Astrocyte (in vitro differentiated cells and primary cell): ENCODE measurements around the gene CDK14. TPM values are rescaled to one million over a fixed set of nuclear protein-coding genes. Genes with fewer than 3 reads are reported as not detected.

Experiments
- DNase-seq: peaks from one replicate; pipeline ENCODE4 v3.0.0-alpha.2; 2010; ENCODE audit warnings: low read depth
- FAIRE-seq: peaks from 2 replicates; lab custom pipeline; 2011; peaks lifted over from hg19 to GRCh38; lab: Jason Lieb, UNC
- H2AFZ ChIP-seq: 2 replicates; pipeline ENCODE4 v1.6.0; 2012; ENCODE audit warnings: low read depth, low read length, inconsistent platforms
- H3K27ac ChIP-seq: 2 replicates; pipeline ENCODE4 v1.5.1; 2011; ENCODE audit warnings: low read depth, low read length, inconsistent platforms
- H3K27me3 ChIP-seq: 2 replicates; pipeline ENCODE4 v1.6.0; 2011; ENCODE audit warnings: low read length, inconsistent platforms; ENCODE audit not compliant: insufficient read depth
- H3K36me3 ChIP-seq: 2 replicates; pipeline ENCODE4 v1.5.1; 2011; ENCODE audit warnings: low read length, inconsistent platforms; ENCODE audit not compliant: insufficient read depth
- H3K4me1 ChIP-seq: 2 replicates; pipeline ENCODE4 v1.5.1; 2011; ENCODE audit warnings: low read length, inconsistent platforms; ENCODE audit not compliant: insufficient read depth
- H3K4me2 ChIP-seq: 2 replicates; pipeline ENCODE4 v1.6.0; 2012; ENCODE audit warnings: low read length, inconsistent platforms
- H3K4me3 ChIP-seq: 2 replicates; pipeline ENCODE4 v1.5.1; 2011; ENCODE audit warnings: low read depth, mild to moderate bottlenecking, low read length, inconsistent platforms; ENCODE audit not compliant: insufficient read depth
- H3K79me2 ChIP-seq: 2 replicates; pipeline ENCODE4 v1.6.0; 2012; ENCODE audit warnings: mild to moderate bottlenecking, low read length, inconsistent platforms; ENCODE audit not compliant: insufficient read depth
- H3K9ac ChIP-seq: 2 replicates; pipeline ENCODE4 v1.6.0; 2012; ENCODE audit warnings: mild to moderate bottlenecking, low read length, inconsistent platforms
- H3K9me3 ChIP-seq: 2 replicates; pipeline ENCODE4 v1.5.1; 2012; ENCODE audit warnings: low read depth, mild to moderate bottlenecking, low read length, inconsistent platforms; ENCODE audit not compliant: insufficient read depth
- H4K20me1 ChIP-seq: 2 replicates; pipeline ENCODE4 v1.6.0; 2012; ENCODE audit warnings: low read length, inconsistent platforms; ENCODE audit not compliant: insufficient read depth
- H3K27ac Mint-ChIP-seq: one replicate; pipeline ENCODE4 v1.8.0; 2021; ENCODE audit warnings: mild to moderate bottlenecking, mixed read lengths; ENCODE audit not compliant: unreplicated experiment
- H3K27me3 Mint-ChIP-seq: one replicate; pipeline ENCODE4 v1.8.0; 2021; ENCODE audit warnings: low read depth, mixed read lengths; ENCODE audit not compliant: unreplicated experiment
- H3K36me3 Mint-ChIP-seq: one replicate; pipeline ENCODE4 v1.8.0; 2021; ENCODE audit warnings: low read depth, mixed read lengths; ENCODE audit not compliant: unreplicated experiment
- H3K4me1 Mint-ChIP-seq: one replicate; pipeline ENCODE4 v1.8.0; 2021; ENCODE audit warnings: low read depth, mixed read lengths; ENCODE audit not compliant: unreplicated experiment
- H3K4me3 Mint-ChIP-seq: one replicate; pipeline ENCODE4 v1.8.0; 2021; ENCODE audit warnings: mild to moderate bottlenecking, moderate library complexity, mixed read lengths; ENCODE audit not compliant: unreplicated experiment
- H3K9me3 Mint-ChIP-seq: one replicate; pipeline ENCODE4 v1.8.0; 2021; ENCODE audit warnings: mild to moderate bottlenecking, mixed read lengths; ENCODE audit not compliant: unreplicated experiment
- CTCF ChIP-seq: IDR thresholded peaks from 2 replicates; pipeline ENCODE4 v1.5.1; 2011; ENCODE audit warnings: low read depth, mild to moderate bottlenecking, inconsistent platforms, low read length, moderate library complexity; ENCODE audit not compliant: insufficient read depth
- EZH2 ChIP-seq: IDR thresholded peaks from 2 replicates; pipeline ENCODE4 v1.6.1; 2012; ENCODE audit warnings: mild to moderate bottlenecking, low read length, inconsistent platforms; ENCODE audit not compliant: insufficient read depth
- total RNA-seq: library from RNA; stranded (reverse); gene quantifications from 2 replicates; pipeline ENCODE4 v1.2.1, GENCODE V29; 2021

The CDK14 gene
- total RNA-seq, 1 donor from 2014 or later = 30.2 TPM

GRCh38 chr7:90931986-90932916 lies 336.1 kb downstream of the CDK14 start:
- no peak for FAIRE-seq
- H3K4me3 ChIP-seq = no peak overlapping the region
- Mint-ChIP-seq H3K4me3 (no peak overlapping the region), H3K36me3 (peaks cover 3% of the 10 kb centered on the region), H3K27ac (no peak overlapping the region), H3K9me3 (no peaks in the 10 kb centered on the region), H3K4me1 (peaks cover 5% of the 10 kb centered on the region), H3K27me3 (no peaks in the 10 kb centered on the region)
- no peak overlapping the region for H3K27ac ChIP-seq
- H3K36me3 ChIP-seq = no peaks in the 10 kb centered on the region
- no peak for DNase-seq
- no peak overlapping the region for H2AFZ ChIP-seq
- TF ChIP-seq CTCF = no peak
- no peak for TF ChIP-seq EZH2
- no peaks in the 10 kb centered on the region for H4K20me1 ChIP-seq
- H3K9ac ChIP-seq = no peak overlapping the region
- H3K79me2 ChIP-seq = no peaks in the 10 kb centered on the region
- no peaks in the 10 kb centered on the region for H3K4me1 ChIP-seq
- no peaks in the 10 kb centered on the region for H3K9me3 ChIP-seq
- H3K27me3 ChIP-seq = no peaks in the 10 kb centered on the region
- H3K4me2 ChIP-seq = no peak overlapping the region

GRCh38 chr7:90933041-90933440 lies 336.9 kb downstream of the CDK14 start:
- no peaks in the 10 kb centered on the region for H3K9me3 Mint-ChIP-seq
- no peaks in the 10 kb centered on the region for H3K79me2 ChIP-seq
- H3K9me3 ChIP-seq = no peaks in the 10 kb centered on the region
- no peak overlapping the region for H3K27ac ChIP-seq
- no peak overlapping the region for H3K4me3 ChIP-seq
- DNase-seq = no peak
- TF ChIP-seq CTCF (no peak), EZH2 (no peak)
- H3K4me1 Mint-ChIP-seq = peaks cover 5% of the 10 kb centered on the region
- no peak overlapping the region for H2AFZ ChIP-seq
- no peak overlapping the region for H3K9ac ChIP-seq
- H3K36me3 Mint-ChIP-seq = peaks cover 3% of the 10 kb centered on the region
- H3K27me3 Mint-ChIP-seq = no peaks in the 10 kb centered on the region
- no peak overlapping the region for H3K4me2 ChIP-seq
- no peaks in the 10 kb centered on the region for H3K36me3 ChIP-seq
- H3K27ac Mint-ChIP-seq = no peak overlapping the region
- H3K27me3 ChIP-seq = no peaks in the 10 kb centered on the region
- H3K4me3 Mint-ChIP-seq = no peak overlapping the region
- FAIRE-seq = no peak
- no peaks in the 10 kb centered on the region for H4K20me1 ChIP-seq
- no peaks in the 10 kb centered on the region for H3K4me1 ChIP-seq

DNA sequence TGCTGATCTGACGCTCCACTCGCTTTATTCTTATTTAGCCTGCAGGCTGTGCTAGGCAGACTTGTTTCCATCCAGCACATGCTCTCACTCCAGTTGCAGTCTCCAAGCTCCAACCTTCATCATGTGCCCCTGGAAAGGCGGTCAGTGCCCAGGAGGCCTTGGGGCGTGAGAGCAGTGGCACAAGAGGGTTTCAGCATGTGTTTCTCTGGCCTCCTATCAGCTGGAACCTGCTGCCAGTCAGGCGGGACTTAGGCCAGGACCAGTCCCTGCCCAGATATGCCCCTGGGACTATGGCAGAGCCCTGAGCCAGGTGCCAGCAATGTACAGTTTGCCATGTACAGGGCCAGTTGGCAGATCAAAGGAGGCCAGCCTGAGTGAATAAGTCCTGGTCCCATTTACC lies 337.9 kb downstream of the CDK14 start:
- no peaks in the 10 kb centered on the region for H3K4me1 ChIP-seq
- no peak overlapping the region for H3K4me2 ChIP-seq
- DNase-seq (no peak), FAIRE-seq (no peak)
- no peaks in the 10 kb centered on the region for H3K9me3 ChIP-seq
- H3K27me3 ChIP-seq = no peaks in the 10 kb centered on the region
- no peaks in the 10 kb centered on the region for H3K27me3 Mint-ChIP-seq
- H3K79me2 ChIP-seq = no peaks in the 10 kb centered on the region
- H3K36me3 Mint-ChIP-seq = peaks cover under 1% of the 10 kb centered on the region
- no peak overlapping the region for H3K9ac ChIP-seq
- H3K9me3 Mint-ChIP-seq = no peaks in the 10 kb centered on the region
- TF ChIP-seq CTCF (no peak), EZH2 (no peak)
- H3K36me3 ChIP-seq = no peaks in the 10 kb centered on the region
- H3K4me1 Mint-ChIP-seq = peaks cover 5% of the 10 kb centered on the region
- no peak overlapping the region for H3K27ac ChIP-seq
- no peaks in the 10 kb centered on the region for H4K20me1 ChIP-seq
- no peak overlapping the region for H3K4me3 ChIP-seq
- no peak overlapping the region for H2AFZ ChIP-seq
- H3K27ac Mint-ChIP-seq = no peak overlapping the region
- H3K4me3 Mint-ChIP-seq = no peak overlapping the region
